HPDE6-E6E7 (cell line): ENCODE results near the gene RPL19.

Experiments used
- DNase-seq: peaks from one replicate; pipeline ENCODE4 v3.0.0; 2011; ENCODE audit warnings: missing footprints; ENCODE audit errors: extremely low spot score

The RPL19 gene

GRCh38 chr17:39173080-39173479 is 27.0 kb upstream of the RPL19 start:
- no peak for DNase-seq

- DNase-seq, result no peak
Measured at GRCh38 chr17:39173526-39174274, 26.4 kb upstream of the RPL19 start.

DNA sequence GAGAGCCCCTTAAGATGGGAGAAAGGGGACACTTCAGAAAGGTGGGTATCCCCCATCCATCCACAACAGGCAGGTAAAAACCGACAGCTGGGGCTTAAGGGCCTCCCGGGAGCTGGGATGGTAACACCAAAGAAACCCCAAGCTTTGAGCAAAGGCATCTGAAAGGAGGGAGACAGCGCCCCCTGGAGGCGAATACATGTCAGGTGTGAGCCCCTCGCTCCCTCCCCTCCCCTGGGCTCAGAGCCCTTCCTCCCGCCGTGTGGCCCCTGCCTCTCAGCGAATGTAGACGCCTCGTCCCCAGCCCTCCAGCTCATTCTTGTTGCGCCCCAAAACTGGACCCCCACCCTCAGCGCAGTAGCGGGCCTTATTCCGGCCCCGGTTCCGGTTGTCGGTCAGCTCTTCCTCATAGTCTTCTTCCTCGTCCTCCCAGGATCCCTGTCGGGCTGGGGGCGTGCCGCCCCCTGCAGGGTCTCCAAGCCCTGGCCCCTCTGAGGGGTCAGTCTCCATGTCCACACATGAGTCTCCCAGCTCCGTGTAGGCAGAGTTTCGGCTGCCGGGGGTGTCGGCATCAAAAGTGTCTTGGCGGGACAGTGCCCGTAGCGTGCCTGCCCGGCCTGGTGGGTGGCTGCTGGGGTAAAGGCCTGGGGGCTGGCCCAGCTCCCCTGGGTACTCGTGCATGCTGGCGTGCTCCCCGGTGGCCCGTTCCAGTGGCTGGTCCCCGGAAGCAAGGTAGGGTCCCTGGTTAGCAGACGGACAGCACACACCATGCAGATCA is 25.0 kb upstream of the RPL19 start:
- no peak for DNase-seq

DNA sequence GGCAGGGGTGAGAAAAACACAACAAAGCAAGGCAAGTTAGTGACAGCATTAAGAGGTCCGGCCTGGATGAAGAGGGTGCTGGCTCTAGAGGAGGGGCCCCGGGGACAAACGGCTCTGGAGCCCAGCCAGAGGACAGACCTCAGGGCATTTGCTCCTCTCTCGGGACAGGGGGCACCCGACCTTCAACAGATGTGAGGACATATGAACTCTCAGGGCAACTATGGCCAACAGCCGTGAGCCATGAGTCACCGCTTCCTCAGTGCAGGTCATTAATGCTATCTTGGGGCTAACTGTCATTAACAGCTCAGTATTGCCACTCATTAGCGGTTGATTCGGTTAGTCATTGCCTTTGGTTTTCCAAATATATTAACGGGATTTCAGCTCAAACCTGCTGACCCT is 24.4 kb upstream of the RPL19 start:
- no peak for DNase-seq

DNA sequence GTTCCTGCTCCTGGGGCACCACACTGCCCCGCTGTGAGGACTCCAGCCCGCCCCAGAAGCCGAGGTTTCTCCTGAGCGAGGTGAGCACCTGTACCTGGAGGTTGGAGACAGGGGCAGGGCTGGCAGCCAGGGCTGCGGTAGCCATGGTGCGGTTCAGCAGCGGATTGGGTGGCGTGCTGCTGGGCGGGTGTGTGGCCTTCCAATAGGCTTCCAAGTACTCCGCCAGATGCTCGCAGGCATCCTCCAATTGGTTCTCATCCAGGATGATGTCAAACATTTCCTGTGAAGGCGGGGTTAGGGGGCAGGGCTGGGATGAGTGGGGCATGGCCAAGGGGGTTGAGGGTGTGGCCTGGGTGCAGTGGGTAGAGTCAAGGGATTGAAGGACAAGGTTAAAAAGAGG is 22.8 kb upstream of the RPL19 start:
- DNase-seq, result no peak

- no peak for DNase-seq
Measured at GRCh38 chr17:39178536-39178935, 21.5 kb upstream of the RPL19 start.

DNA sequence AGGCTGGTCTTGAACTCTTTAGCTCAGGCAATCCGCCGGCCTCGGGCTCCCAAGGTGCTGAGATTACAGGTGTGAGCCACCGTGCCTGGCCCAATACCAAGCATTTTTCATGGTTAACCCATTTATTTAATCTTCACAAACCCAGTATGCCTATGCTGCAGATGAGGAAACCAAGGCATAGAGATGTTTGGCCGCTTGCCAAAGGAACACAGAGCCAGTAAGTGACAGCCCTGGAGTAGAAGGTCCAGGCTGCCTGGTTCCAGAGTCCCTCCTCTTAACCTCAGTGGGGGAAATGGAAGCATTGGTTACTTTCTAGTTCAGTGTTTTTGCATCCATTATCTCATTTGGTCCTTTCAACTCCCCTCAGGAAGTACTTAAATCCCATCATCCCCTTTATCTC is 18.8 kb upstream of the RPL19 start:
- no peak for DNase-seq

DNA sequence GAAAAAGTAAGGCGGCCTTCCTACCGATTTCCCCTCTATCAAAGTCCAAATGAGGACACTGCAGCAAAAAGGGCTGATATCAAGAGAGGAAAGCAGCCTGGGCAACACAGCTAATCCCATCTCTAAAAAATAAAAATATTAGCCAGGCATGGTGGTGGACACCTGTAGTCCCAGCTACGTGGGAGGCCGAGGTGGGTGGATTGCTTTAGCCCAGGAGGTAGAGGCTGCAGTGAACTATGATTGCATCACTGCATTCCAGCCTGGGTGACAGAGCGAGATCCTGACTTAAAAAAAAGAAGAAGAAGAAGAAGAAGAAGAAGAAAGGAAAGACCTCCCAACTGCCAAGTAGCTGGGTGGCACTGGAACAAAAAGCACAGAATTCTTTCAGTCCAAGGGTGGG is 17.0 kb upstream of the RPL19 start:
- no peak for DNase-seq

DNA sequence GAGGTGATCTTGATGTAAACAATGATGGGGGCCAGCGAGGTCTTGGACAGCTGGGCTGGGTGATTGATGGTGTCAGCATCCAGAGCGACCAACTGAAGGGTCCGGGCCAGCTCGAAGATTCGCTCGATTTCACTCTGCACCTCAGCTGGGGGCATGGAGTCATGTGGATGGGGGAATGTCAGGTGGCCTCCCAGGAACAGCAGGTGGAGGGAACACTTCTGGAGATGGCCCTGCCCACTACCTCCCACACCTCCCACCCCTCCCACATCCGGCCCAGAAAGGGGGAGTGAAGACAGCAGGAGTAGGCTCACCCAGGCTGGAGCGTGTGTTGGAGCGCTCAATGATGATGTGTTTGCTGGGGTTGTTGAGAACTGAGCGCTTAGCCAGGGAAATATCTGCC is 16.4 kb upstream of the RPL19 start:
- no peak for DNase-seq

DNA sequence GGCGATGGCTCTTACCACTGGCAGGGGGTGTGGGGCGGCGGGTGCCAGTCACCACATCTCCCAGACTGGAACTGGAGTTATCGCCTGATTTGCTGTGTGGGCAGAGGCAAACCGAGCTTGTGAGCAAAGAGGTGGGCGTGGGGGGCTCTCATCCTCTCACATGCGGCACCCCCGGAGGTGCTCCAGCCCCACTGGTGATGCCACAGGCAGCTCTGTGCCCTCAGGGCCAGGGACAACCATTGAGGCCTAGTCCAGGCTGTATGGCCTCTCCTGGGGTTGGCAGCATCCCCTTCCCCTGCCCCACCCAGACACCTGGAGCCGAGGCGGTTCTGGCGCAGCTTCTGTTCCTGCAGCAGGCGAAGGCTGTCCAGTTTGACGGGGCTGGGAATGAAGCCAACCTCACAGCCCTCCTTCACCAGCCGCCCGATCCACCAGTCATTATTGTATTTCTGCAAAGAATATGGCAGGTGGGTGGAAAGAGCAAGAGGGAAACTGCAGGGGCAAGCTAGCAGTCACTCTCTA is 13.5 kb upstream of the RPL19 start:
- no peak for DNase-seq

- no peak for DNase-seq
Measured at GRCh38 chr17:39187152-39187830, 12.8 kb upstream of the RPL19 start.

- no peak for DNase-seq
Measured at GRCh38 chr17:39191750-39192510, 8.2 kb upstream of the RPL19 start.

- no peak for DNase-seq
Measured at GRCh38 chr17:39192901-39193300, 7.2 kb upstream of the RPL19 start.

DNA sequence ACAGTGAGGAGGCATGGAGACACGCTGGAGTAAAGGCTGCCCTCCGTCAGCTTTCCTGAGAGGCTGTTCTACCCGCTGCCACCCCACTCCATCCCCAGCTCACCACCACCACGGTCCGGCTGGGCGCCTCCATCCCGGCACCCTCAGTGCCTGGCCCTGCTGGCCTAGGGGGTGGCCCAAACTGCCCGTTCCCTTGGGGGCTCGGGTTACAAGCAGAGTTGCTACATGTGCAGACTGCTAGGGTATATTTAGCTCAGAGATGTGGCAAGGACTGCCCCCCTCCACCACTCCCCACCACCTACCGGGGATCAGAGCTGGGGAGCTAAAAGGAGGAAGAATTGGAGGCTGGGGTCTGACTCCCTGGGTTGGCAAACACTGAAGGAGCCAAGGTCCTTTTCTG is 6.7 kb upstream of the RPL19 start:
- no peak for DNase-seq

- no peak for DNase-seq
Measured at GRCh38 chr17:39194089-39194984, 5.7 kb upstream of the RPL19 start.

DNA sequence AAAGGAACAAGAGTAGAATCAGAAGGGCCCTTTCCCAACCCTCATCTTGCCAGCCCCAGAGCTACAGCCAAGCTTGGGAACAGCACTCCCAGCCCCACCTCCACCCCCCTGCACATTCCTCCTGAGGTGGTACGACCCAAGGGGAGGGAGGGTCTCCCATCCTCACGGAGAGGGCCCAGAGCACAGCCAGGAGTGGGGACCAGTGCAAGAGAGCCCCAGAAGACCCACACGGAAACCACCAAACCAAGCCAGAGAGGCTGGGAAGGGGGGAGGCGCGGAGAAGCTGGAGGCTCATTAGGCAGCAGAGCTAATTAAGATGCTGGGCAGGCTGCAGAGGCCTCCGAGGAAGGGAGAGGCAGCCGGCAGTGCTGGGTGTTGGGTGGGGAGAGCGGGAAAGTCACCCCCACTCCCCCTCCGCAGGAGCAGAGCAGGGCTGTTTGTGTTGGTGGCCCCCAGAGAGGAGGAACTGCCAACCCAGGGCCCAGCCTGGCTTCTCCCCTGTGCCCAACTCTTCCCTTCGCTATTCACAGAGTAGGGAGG is 5.0 kb upstream of the RPL19 start:
- DNase-seq, result no peak

DNA sequence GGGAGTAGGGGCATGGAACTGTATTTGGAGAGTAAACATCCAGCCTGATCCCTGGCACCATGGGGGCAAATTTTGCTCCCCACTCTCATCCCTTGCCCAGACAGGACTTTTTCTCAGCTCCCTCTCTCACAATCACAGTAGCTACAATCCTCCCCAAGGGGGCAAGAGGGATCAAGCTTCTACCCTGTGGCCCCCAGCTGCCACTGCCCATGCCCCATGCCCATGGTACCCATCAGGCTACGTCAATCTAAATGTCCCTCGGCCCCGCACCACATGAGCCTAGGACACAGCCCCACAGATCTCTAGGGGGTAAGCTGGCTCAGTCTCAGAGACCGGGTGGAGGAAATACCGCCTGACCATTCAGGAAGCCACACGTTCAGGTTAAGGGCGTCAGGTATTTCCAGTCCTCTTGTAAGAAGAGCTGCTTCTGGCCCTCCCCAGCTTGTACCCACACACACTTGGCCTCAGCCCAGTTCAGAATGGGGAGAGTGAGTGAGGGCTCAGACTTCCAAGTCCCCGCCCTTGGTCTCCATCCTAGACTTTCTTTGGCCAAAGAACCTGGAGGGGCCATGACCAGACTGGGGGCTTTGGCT is 4.4 kb upstream of the RPL19 start:
- no peak for DNase-seq

DNA sequence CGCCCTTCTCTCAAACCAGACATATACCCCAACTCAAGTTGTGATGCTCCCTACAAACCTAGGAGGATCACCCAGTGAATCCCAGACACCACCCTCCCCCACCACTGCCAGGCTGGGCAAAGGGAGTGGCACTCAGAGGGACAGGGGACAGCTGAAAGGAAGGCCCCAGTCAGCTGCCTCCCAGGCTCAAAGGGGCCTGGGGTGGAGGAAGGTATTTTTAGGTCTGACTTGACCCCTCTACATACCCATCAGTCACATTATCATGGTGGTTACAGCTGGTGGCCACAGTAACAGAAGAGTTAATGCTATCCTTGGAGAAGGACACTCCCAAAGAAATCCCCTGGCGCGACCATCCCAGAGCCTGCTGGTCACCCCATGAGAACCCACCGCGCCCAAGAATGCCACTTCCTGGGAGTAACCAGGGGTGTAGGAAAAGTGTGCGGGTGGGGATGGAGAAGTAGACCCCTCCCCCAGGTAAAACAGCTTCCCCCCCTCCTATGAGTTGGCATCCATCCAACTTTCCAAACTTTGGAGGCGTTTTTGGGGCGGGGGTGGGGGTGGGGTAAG is 3.8 kb upstream of the RPL19 start:
- DNase-seq, result no peak

- DNase-seq, result no peak
Measured at GRCh38 chr17:39196808-39197291, 3.2 kb upstream of the RPL19 start.
